HL-60 (cell line): ENCODE results near the gene SLC24A1.

Experiments used
- DNase-seq, 2 experiments: peaks; one replicate each; pipeline ENCODE4 v3.0.0-alpha.2; 2010 to 2020; ENCODE audit warnings: low read depth in 1 of 2, low spot score in 1 of 2
- H3K27ac ChIP-seq: fragments of 250-450 bp; sonication (Bioruptor Pico); replicated peaks from 2 replicates; pipeline ENCODE4 v1.5.1; 2020; ENCODE audit warnings: mild to moderate bottlenecking, moderate library complexity
- H3K27me3 ChIP-seq: fragments of 250-450 bp; sonication (Bioruptor Pico); 2 replicates; pipeline ENCODE4 v1.5.1; 2021; ENCODE audit warnings: mild to moderate bottlenecking, moderate library complexity; ENCODE audit not compliant: insufficient read depth, poor library complexity, severe bottlenecking
- H3K4me3 ChIP-seq: replicated peaks from 2 replicates; pipeline ENCODE4 v1.5.1; 2011; ENCODE audit warnings: mild to moderate bottlenecking, control low read depth, low read length; ENCODE audit not compliant: insufficient read depth
- GABPA ChIP-seq: IDR thresholded peaks from 2 replicates; pipeline ENCODE4 v1.6.1; 2012; ENCODE audit warnings: low read depth
- POLR2AphosphoS5 ChIP-seq: IDR thresholded peaks from 2 replicates; pipeline ENCODE4 v1.6.1; 2012; ENCODE audit warnings: low read depth
- SPI1 ChIP-seq: IDR thresholded peaks from 2 replicates; pipeline ENCODE4 v1.6.1; 2012; ENCODE audit warnings: low read depth, mild to moderate bottlenecking, borderline replicate concordance
- TF ChIP-seq, protein P1 (sequence below): IDR thresholded peaks from one replicate; pipeline ENCODE4 v1.5.1; 2011; ENCODE audit warnings: low read length, control low read depth, inconsistent platforms; ENCODE audit not compliant: insufficient read depth
- TF ChIP-seq, protein P2 (sequence below): IDR thresholded peaks from 2 replicates; pipeline ENCODE4 v1.6.1; 2012; ENCODE audit warnings: low read depth; ENCODE audit not compliant: insufficient replicate concordance

The SLC24A1 gene

DNA sequence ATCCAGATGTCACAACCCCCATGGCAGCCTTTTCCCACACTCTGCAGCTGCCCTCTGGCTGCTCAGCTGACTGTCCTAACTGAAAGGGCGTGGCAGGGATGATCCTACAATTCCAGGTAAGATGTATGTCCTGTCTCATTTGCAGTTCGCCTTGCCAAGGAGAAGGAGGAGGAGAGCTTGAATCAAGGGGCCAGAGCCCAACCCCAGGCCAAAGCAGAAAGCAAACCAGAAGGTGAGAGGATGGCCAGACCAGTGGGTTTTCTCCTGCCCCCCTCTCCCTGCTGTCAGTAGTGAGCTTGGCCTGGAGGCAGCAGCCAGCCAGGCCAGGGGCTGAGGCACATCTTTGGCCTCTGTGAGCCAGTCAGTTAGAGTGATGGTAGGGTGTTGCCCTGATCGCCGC lies 22.5 kb downstream of the SLC24A1 start:
- no peaks in the 10 kb centered on the region for H3K27me3 ChIP-seq
- no peak overlapping the region for H3K4me3 ChIP-seq
- TF ChIP-seq POLR2AphosphoS5 (no peak), GABPA (no peak), SPI1 (no peak)
- TF ChIP-seq, protein P1, sequence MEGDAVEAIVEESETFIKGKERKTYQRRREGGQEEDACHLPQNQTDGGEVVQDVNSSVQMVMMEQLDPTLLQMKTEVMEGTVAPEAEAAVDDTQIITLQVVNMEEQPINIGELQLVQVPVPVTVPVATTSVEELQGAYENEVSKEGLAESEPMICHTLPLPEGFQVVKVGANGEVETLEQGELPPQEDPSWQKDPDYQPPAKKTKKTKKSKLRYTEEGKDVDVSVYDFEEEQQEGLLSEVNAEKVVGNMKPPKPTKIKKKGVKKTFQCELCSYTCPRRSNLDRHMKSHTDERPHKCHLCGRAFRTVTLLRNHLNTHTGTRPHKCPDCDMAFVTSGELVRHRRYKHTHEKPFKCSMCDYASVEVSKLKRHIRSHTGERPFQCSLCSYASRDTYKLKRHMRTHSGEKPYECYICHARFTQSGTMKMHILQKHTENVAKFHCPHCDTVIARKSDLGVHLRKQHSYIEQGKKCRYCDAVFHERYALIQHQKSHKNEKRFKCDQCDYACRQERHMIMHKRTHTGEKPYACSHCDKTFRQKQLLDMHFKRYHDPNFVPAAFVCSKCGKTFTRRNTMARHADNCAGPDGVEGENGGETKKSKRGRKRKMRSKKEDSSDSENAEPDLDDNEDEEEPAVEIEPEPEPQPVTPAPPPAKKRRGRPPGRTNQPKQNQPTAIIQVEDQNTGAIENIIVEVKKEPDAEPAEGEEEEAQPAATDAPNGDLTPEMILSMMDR: no peak
- TF ChIP-seq, protein P2, sequence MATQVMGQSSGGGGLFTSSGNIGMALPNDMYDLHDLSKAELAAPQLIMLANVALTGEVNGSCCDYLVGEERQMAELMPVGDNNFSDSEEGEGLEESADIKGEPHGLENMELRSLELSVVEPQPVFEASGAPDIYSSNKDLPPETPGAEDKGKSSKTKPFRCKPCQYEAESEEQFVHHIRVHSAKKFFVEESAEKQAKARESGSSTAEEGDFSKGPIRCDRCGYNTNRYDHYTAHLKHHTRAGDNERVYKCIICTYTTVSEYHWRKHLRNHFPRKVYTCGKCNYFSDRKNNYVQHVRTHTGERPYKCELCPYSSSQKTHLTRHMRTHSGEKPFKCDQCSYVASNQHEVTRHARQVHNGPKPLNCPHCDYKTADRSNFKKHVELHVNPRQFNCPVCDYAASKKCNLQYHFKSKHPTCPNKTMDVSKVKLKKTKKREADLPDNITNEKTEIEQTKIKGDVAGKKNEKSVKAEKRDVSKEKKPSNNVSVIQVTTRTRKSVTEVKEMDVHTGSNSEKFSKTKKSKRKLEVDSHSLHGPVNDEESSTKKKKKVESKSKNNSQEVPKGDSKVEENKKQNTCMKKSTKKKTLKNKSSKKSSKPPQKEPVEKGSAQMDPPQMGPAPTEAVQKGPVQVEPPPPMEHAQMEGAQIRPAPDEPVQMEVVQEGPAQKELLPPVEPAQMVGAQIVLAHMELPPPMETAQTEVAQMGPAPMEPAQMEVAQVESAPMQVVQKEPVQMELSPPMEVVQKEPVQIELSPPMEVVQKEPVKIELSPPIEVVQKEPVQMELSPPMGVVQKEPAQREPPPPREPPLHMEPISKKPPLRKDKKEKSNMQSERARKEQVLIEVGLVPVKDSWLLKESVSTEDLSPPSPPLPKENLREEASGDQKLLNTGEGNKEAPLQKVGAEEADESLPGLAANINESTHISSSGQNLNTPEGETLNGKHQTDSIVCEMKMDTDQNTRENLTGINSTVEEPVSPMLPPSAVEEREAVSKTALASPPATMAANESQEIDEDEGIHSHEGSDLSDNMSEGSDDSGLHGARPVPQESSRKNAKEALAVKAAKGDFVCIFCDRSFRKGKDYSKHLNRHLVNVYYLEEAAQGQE: no peak
- no peak overlapping the region for H3K27ac ChIP-seq
- DNase-seq: no peak

DNA sequence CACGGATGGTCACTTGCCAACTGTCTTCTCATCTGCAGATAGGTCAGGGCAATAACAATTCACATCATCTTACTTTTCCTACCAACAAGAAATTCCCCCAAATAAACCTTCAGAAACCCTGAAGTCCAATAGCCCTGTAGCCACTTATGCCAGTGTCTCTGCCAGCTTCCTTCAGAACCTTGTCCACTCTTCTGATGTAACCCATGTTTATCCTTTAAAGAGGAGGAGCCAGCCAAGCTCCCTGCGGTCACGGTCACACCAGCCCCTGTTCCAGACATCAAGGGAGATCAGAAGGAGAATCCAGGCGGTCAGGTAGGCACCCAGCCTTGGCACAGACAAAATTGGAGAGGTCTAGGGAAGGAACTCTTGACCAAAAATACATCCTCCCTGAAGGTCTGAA lies 23.7 kb downstream of the SLC24A1 start:
- H3K27ac ChIP-seq: no peak overlapping the region
- TF ChIP-seq, protein P2: no peak
- no peak for TF ChIP-seq GABPA
- no peak for TF ChIP-seq POLR2AphosphoS5
- TF ChIP-seq, protein P1: no peak
- TF ChIP-seq SPI1: no peak
- no peak overlapping the region for H3K4me3 ChIP-seq
- no peaks in the 10 kb centered on the region for H3K27me3 ChIP-seq
- DNase-seq: no peak

DNA sequence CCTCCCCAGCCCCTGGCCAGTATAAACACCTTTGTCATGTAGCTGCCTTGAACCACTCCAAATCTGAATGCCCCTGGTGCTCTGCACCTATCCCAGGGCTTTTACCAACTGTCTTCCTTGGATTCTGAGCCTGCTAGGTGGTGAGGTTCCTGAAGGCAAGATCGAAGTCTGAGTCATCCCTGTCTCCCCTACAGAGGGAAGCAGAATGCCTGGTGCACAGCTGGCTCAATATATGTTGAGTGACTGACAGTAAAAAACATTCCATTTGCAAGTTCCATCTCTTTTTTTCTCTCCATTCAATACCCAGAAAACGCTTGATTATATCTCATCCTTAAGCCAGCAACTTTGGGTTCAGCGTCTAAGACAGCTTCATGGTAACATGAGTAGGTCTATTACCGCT lies 24.7 kb downstream of the SLC24A1 start:
- H3K27ac ChIP-seq: no peak overlapping the region
- DNase-seq: no peak
- TF ChIP-seq, protein P2: no peak
- TF ChIP-seq, protein P1: no peak
- TF ChIP-seq SPI1 (no peak), POLR2AphosphoS5 (no peak), GABPA (no peak)

More for the DNA sequence above, 24.7 kb downstream of the SLC24A1 start:
- Histone ChIP-seq H3K27me3 (no peaks in the 10 kb centered on the region), H3K4me3 (no peak overlapping the region)
